OCI-LY3 (cell line): ENCODE measurements around the gene RAI1.

Experiments used
- H2AFZ ChIP-seq: fragments of 200-600, 300-600 bp; shearing (Covaris generic); 2 replicates; pipeline ENCODE4 v1.6.0; 2014; ENCODE audit warnings: antibody characterized with exemption, low read depth, low read length
- H3K27ac ChIP-seq: fragments of 200-600, 300-600 bp; sonication (generic); 2 replicates; pipeline ENCODE4 v1.5.1; 2014; ENCODE audit warnings: mild to moderate bottlenecking, low read length, moderate library complexity, mixed read lengths
- H3K27me3 ChIP-seq: fragments of 200-600, 300-600 bp; sonication (generic); 2 replicates; pipeline ENCODE4 v1.6.1; 2014; ENCODE audit warnings: low read depth, low read length, mixed read lengths
- H3K36me3 ChIP-seq: fragments of 200-600, 300-600 bp; sonication (generic); replicated peaks from 2 replicates; pipeline ENCODE3; 2014; ENCODE audit warnings: low read depth, low read length, mixed read lengths
- H3K4me1 ChIP-seq: fragments of 300-600, 200-600 bp; sonication (generic); 2 replicates; pipeline ENCODE4 v1.6.1; 2014; ENCODE audit warnings: low read length, mixed read lengths
- H3K4me2 ChIP-seq: fragments of 200-600, 300-600 bp; sonication (generic); 2 replicates; pipeline ENCODE4 v1.6.1; 2014; ENCODE audit warnings: low read length, mixed read lengths
- H3K4me3 ChIP-seq: fragments of 300-600, 200-600 bp; sonication (generic); 2 replicates; pipeline ENCODE4 v1.5.1; 2014; ENCODE audit warnings: antibody characterized with exemption, mild to moderate bottlenecking, low read length, moderate library complexity
- H3K79me2 ChIP-seq: fragments of 300-600, 200-600 bp; shearing (Covaris generic); 2 replicates; pipeline ENCODE4 v1.6.1; 2014; ENCODE audit warnings: mild to moderate bottlenecking, low read length, mixed read lengths
- H3K9ac ChIP-seq: fragments of 300-600, 200-600 bp; shearing (Covaris generic); 2 replicates; pipeline ENCODE4 v1.6.0; 2014; ENCODE audit warnings: mild to moderate bottlenecking, low read length, moderate library complexity
- H3K9me3 ChIP-seq: fragments of 200-600, 300-600 bp; shearing (Covaris generic); 2 replicates; pipeline ENCODE4 v1.6.1; 2014; ENCODE audit warnings: low read length, mixed read lengths; ENCODE audit not compliant: insufficient read depth
- H4K20me1 ChIP-seq: fragments of 200-600, 300-600 bp; sonication (generic); 2 replicates; pipeline ENCODE4 v1.6.1; 2016; ENCODE audit warnings: low read length, mixed read lengths; ENCODE audit not compliant: insufficient read depth
- CTCF ChIP-seq: fragments of 200-600, 300-600 bp; sonication (generic); IDR thresholded peaks from 2 replicates; pipeline ENCODE4 v1.5.1; 2014; ENCODE audit warnings: antibody characterized with exemption, low read length, low read depth
- EZH2phosphoT487 ChIP-seq: fragments of 200-600 bp; shearing (Covaris generic); IDR thresholded peaks from 2 replicates; pipeline ENCODE4 v1.6.1; 2018; ENCODE audit warnings: antibody characterized with exemption, mixed run types, low read depth

Gene RAI1

GRCh38 chr17:17849845-17850373, 168.7 kb downstream of the RAI1 start:
- Histone ChIP-seq H3K4me2 (no peak overlapping the region), H3K4me1 (peaks cover 11% of the 10 kb centered on the region), H3K9me3 (no peaks in the 10 kb centered on the region), H3K36me3 (no peaks in the 10 kb centered on the region), H3K4me3 (no peak overlapping the region), H3K27me3 (no peaks in the 10 kb centered on the region), H3K27ac (no peak overlapping the region), H4K20me1 (no peaks in the 10 kb centered on the region), H2AFZ (no peak overlapping the region), H3K79me2 (no peaks in the 10 kb centered on the region), H3K9ac (no peak overlapping the region)
- TF ChIP-seq EZH2phosphoT487 (no peak), CTCF (no peak)

GRCh38 chr17:17851103-17852002, 170.1 kb downstream of the RAI1 start:
- H3K9me3 ChIP-seq, result no peaks in the 10 kb centered on the region
- no peak overlapping the region for H3K9ac ChIP-seq
- no peaks in the 10 kb centered on the region for H3K27me3 ChIP-seq
- H3K4me3 ChIP-seq, result no peak overlapping the region
- no peak overlapping the region for H3K27ac ChIP-seq
- H3K4me2 ChIP-seq, result no peak overlapping the region
- H3K36me3 ChIP-seq, result no peaks in the 10 kb centered on the region
- peaks cover 11% of the 10 kb centered on the region for H3K4me1 ChIP-seq
- no peaks in the 10 kb centered on the region for H3K79me2 ChIP-seq
- TF ChIP-seq EZH2phosphoT487 (no peak), CTCF (no peak)
- no peaks in the 10 kb centered on the region for H4K20me1 ChIP-seq
- no peak overlapping the region for H2AFZ ChIP-seq

GRCh38 chr17:17852930-17853329, 171.7 kb downstream of the RAI1 start:
- Histone ChIP-seq H3K9me3 (no peaks in the 10 kb centered on the region), H3K4me1 (peaks cover 11% of the 10 kb centered on the region), H3K27ac (no peak overlapping the region), H3K9ac (no peak overlapping the region), H3K4me2 (no peak overlapping the region), H3K4me3 (no peak overlapping the region), H3K36me3 (no peaks in the 10 kb centered on the region), H3K27me3 (no peaks in the 10 kb centered on the region), H2AFZ (no peak overlapping the region), H4K20me1 (no peaks in the 10 kb centered on the region), H3K79me2 (no peaks in the 10 kb centered on the region)
- TF ChIP-seq EZH2phosphoT487 (no peak), CTCF (no peak)

DNA sequence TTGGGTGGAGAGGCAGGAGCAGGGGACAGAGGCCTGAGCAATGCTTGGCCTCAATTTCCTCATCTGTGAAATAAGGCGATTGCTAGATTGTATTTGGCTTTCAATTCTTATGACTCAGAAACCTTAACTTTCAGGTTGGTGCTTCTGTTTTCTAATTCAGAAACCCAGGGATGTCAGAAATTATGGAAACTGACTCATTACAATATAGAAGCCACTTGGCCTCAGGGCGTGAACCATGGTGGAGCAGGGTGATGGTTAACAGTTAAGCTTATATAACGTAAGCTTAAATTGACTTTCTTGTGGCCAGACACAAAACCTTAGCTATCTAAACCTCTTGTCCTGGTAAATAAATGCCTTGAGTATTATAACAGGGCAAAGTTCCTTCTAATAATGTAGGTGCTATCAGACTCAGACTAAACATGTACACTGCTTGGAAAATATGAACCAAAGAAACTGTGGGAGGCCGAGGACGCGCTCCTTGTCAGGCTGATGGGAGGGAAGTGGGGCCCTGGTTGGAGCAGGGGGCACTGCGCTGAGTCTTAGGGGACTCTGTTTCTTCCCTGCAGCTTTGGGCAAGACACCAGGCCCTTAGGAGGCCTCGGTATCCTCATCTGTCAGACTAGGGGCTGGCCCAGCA, 172.7 kb downstream of the RAI1 start:
- no peak overlapping the region for H3K4me2 ChIP-seq
- no peak overlapping the region for H3K9ac ChIP-seq
- H3K27ac ChIP-seq, result no peak overlapping the region
- TF ChIP-seq EZH2phosphoT487 (no peak), CTCF (no peak)
- no peaks in the 10 kb centered on the region for H3K79me2 ChIP-seq
- H4K20me1 ChIP-seq, result no peaks in the 10 kb centered on the region
- H3K9me3 ChIP-seq, result no peaks in the 10 kb centered on the region
- H2AFZ ChIP-seq, result no peak overlapping the region
- H3K27me3 ChIP-seq, result no peaks in the 10 kb centered on the region
- peaks cover 11% of the 10 kb centered on the region for H3K4me1 ChIP-seq
- H3K4me3 ChIP-seq, result no peak overlapping the region
- no peaks in the 10 kb centered on the region for H3K36me3 ChIP-seq
